Loucy (cell line): ENCODE results near the gene GRM7.

Experiments
- EZH2phosphoT487 ChIP-seq: fragments of 200-600 bp; IDR thresholded peaks from 2 replicates; pipeline ENCODE4 v1.6.1; 2018; ENCODE audit warnings: antibody characterized with exemption, mild to moderate bottlenecking, moderate library complexity, borderline replicate concordance
- TF ChIP-seq, protein P1 (sequence below): fragments of 200-600 bp; sonication (generic); conservative IDR thresholded peaks from 2 replicates; pipeline ENCODE4 v1.5.1; 2014; ENCODE audit warnings: mild to moderate bottlenecking, antibody characterized with exemption, low read length

DNA sequence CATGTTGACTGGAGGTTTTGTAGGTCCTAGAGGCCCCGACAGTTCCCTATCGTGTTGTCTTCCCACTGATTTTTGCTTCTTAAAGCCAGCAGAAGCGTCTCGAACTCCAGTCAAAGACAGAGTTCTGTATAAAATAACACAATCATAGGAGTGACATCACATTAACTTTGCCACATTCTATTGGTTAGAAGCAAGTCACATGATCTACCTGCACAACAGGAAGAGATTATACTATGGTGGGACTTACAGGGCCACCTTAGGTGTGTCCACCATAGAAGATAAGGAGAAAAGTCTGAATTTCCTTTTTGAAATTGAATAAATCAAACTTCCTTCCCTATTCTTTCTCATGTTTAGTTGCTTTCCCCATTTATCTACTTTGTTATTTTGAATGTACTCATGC lies 365.5 kb downstream of the GRM7 start:
- TF ChIP-seq, protein P1, sequence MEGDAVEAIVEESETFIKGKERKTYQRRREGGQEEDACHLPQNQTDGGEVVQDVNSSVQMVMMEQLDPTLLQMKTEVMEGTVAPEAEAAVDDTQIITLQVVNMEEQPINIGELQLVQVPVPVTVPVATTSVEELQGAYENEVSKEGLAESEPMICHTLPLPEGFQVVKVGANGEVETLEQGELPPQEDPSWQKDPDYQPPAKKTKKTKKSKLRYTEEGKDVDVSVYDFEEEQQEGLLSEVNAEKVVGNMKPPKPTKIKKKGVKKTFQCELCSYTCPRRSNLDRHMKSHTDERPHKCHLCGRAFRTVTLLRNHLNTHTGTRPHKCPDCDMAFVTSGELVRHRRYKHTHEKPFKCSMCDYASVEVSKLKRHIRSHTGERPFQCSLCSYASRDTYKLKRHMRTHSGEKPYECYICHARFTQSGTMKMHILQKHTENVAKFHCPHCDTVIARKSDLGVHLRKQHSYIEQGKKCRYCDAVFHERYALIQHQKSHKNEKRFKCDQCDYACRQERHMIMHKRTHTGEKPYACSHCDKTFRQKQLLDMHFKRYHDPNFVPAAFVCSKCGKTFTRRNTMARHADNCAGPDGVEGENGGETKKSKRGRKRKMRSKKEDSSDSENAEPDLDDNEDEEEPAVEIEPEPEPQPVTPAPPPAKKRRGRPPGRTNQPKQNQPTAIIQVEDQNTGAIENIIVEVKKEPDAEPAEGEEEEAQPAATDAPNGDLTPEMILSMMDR = no peak
- TF ChIP-seq EZH2phosphoT487 = no peak
